A549 (cell line): ENCODE measurements around the gene PTPRA.

ENCODE experiments used
- KDM1A ChIP-seq: fragments of 200-600 bp; sonication (generic); IDR thresholded peaks from 2 replicates; pipeline ENCODE4 v1.6.1; 2016; ENCODE audit warnings: low read depth, mild to moderate bottlenecking
- TF ChIP-seq, protein P1 (sequence below): fragments of >200 bp; sonication (Bioruptor Twin); formaldehyde crosslinking; IDR thresholded peaks from 3 replicates; pipeline ENCODE4 v1.5.1; 2016

DNA sequence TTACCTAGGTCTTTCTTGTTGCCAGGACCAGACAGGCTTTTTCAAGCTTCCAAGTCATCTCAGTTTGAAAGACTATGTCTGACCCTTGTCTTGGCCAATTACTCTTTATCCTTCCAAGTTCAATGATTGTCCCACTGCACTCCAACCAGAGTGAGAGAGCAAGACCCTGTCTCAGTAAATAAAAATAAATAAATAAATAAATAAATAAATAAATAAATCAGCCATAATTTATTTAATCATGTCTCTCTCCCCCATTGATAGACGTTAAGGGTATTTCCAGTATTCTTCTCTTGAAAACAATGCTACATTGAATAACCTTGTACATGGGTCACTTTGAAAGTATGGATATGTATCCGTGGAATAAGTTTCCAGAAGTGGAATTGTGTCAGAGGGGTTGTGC, 83.2 kb downstream of the PTPRA start:
- TF ChIP-seq, protein P1, sequence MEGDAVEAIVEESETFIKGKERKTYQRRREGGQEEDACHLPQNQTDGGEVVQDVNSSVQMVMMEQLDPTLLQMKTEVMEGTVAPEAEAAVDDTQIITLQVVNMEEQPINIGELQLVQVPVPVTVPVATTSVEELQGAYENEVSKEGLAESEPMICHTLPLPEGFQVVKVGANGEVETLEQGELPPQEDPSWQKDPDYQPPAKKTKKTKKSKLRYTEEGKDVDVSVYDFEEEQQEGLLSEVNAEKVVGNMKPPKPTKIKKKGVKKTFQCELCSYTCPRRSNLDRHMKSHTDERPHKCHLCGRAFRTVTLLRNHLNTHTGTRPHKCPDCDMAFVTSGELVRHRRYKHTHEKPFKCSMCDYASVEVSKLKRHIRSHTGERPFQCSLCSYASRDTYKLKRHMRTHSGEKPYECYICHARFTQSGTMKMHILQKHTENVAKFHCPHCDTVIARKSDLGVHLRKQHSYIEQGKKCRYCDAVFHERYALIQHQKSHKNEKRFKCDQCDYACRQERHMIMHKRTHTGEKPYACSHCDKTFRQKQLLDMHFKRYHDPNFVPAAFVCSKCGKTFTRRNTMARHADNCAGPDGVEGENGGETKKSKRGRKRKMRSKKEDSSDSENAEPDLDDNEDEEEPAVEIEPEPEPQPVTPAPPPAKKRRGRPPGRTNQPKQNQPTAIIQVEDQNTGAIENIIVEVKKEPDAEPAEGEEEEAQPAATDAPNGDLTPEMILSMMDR = no peak
- TF ChIP-seq KDM1A = no peak
